Measurements from ENCODE around the gene PNPLA5. TPM values are rescaled to one million over a fixed set of nuclear protein-coding genes. Genes with fewer than 3 reads are reported as not detected.
A peak's percentile ranks its signal among the peaks of the same experiment; 100 is the strongest.

The PNPLA5 gene
- total and polyA plus RNA-seq, 9 of the 15 experiments (the other 6 are each of a cell fraction or from before 2014, with no cell fraction given), result not detected

DNA sequence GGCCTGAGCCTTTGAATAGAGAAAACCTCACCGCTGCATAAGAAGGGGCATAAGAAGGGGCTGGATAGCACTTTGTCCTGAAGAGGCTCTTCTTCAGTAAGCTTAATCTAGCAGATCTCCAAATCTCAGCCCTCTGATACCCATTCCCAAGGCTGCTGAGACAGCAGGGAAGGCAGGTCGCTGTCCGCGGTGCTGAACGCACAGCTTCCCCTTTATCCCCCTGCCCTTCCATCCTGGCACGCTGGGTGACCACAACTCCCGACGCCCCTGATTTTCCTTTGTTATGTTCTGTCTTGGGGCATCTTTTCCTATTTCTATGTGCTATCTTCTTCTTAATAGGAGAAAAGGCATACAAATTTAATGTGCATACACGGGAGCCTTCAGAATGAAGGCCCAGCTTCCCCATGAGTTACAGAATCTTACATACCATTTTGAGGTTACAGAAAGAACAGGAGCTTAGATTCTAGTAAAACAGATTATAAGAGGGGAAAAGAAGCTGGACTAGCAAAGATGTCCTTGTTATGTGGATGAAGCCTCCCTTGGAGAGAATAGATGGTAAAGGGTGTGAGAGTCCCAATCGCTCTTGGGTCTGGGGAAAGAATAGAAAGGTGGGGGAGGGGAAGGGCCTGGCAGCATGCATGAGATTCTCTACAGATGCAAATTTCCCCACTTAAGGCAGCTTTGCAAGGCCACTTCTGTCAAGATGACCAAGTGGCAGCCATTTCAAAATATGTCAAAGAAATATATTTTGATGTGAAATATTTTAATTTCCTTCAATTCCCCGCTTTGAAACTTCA is 23.8 kb downstream of the PNPLA5 start:
- H3K27ac ChIP-seq (ENCODE audit: extremely low read depth, low read depth, low read length), result no peak overlapping the region
- WGBS (ENCODE audit: insufficient coverage, low coverage, missing lambda C conversion rate), result 7% methylated on average over 5 of the region's 11 CpGs
- no peaks in the 10 kb centered on the region for H3K9me1 ChIP-seq (ENCODE audit: control insufficient read depth, insufficient read depth, low read length)
- no peaks in the 10 kb centered on the region for H3K9me3 ChIP-seq (replicated peaks; ENCODE audit: control insufficient read depth, insufficient read depth, low read depth, low read length)
- H3K4me2 ChIP-seq (ENCODE audit: insufficient read depth, low read length), result no peak overlapping the region
- no peaks in the 10 kb centered on the region for H3K27me3 ChIP-seq (ENCODE audit: control insufficient read depth in 2 of 2, insufficient read depth in 2 of 2, low read length in 2 of 2)
- no peaks in the 10 kb centered on the region for H3K79me2 ChIP-seq (ENCODE audit: control insufficient read depth, insufficient read depth, low read length)
- POLR2A ChIA-PET, result no interaction called here
- peak; percentile 44 to 64 (median 55) for DNase-seq (ENCODE audit: extremely low read depth in 1 of 4, low spot score in 3 of 4)
- H3K9ac ChIP-seq (ENCODE audit: insufficient read depth in 1 of 2, low read depth in 2 of 2, low read length in 2 of 2), result no peak overlapping the region
- H3K36me3 ChIP-seq (ENCODE audit: control insufficient read depth, insufficient read depth, low read length), result no peaks in the 10 kb centered on the region
- intact Hi-C loops (cut with micrococcal nuclease) (no loop called here), in situ Hi-C loops (cut with MboI) (no loop called here)
- H3K4me3 ChIP-seq, result no peak overlapping the region
- ATAC-seq, result peak; percentile 61; the same call in 1 of the 3 replicates
- CTCF ChIA-PET (ENCODE audit: low intra/inter-chr PET ratio), result no interaction called here
- H4K20me1 ChIP-seq (replicated peaks; ENCODE audit: control insufficient read depth, insufficient read depth, low read length), result no peaks in the 10 kb centered on the region
- H3K4me1 ChIP-seq (replicated peaks in 1 of 2; ENCODE audit: control insufficient read depth in 2 of 2, insufficient read depth in 2 of 2, low read length in 2 of 2), result no peaks in the 10 kb centered on the region
- H2AFZ ChIP-seq (ENCODE audit: low read depth, low read length), result no peak overlapping the region
- peak; percentile 61 for FAIRE-seq
- BruUV-seq (replicated peaks), result no TSS peak
- TF ChIP-seq, protein P1, sequence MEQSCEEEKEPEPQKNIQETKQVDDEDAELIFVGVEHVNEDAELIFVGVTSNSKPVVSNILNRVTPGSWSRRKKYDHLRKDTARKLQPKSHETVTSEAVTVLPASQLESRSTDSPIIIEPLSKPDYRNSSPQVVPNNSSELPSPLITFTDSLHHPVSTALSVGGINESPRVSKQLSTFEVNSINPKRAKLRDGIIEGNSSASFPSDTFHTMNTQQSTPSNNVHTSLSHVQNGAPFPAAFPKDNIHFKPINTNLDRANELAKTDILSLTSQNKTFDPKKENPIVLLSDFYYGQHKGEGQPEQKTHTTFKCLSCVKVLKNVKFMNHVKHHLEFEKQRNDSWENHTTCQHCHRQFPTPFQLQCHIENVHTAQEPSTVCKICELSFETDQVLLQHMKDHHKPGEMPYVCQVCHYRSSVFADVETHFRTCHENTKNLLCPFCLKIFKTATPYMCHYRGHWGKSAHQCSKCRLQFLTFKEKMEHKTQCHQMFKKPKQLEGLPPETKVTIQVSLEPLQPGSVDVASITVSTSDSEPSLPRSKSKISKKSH (CRISPR knock-in tag; IDR thresholded peaks at IDR 0.05), result no peak
- TF ChIP-seq FOXA1 (IDR thresholded peaks at IDR 0.05; ENCODE audit: borderline replicate concordance), result no peak
- TF ChIP-seq, protein P2, sequence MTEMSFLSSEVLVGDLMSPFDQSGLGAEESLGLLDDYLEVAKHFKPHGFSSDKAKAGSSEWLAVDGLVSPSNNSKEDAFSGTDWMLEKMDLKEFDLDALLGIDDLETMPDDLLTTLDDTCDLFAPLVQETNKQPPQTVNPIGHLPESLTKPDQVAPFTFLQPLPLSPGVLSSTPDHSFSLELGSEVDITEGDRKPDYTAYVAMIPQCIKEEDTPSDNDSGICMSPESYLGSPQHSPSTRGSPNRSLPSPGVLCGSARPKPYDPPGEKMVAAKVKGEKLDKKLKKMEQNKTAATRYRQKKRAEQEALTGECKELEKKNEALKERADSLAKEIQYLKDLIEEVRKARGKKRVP (CRISPR knock-in tag; IDR thresholded peaks at IDR 0.05), result no peak
- TF ChIP-seq ZC3H4 (CRISPR knock-in tag; IDR thresholded peaks at IDR 0.05; ENCODE audit: borderline replicate concordance), result no peak
- no peak for TF ChIP-seq FUS (optimal IDR thresholded peaks at IDR 0.05; ENCODE audit: low read depth, low read length)
- TF ChIP-seq, protein P3, sequence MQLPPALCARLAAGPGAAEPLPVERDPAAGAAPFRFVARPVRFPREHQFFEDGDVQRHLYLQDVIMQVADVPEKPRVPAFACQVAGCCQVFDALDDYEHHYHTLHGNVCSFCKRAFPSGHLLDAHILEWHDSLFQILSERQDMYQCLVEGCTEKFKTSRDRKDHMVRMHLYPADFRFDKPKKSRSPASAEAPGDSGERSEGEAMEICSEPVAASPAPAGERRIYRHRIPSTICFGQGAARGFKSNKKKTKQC (CRISPR knock-in tag; IDR thresholded peaks at IDR 0.05), result peak; percentile 45; the same call in 1 of the 2 replicates
- no peak for TF ChIP-seq ZC3H11A (IDR thresholded peaks at IDR 0.05; ENCODE audit: low read depth, low read length)
- no peak for TF ChIP-seq ZNF239 (CRISPR knock-in tag; IDR thresholded peaks at IDR 0.05)
- no peak for TF ChIP-seq ZFP30 (CRISPR knock-in tag; IDR thresholded peaks at IDR 0.05; ENCODE audit: borderline replicate concordance)
- TF ChIP-seq SLC30A9 (CRISPR knock-in tag; IDR thresholded peaks at IDR 0.05), result no peak
- TF ChIP-seq ZNF143 (CRISPR knock-in tag; IDR thresholded peaks at IDR 0.05), result no peak
